GM21786 (cell line): Measurements from ENCODE around the gene DYSF.
"Not testable (repeated sequence)": the region's sequence is repeated elsewhere in the genome, so short reads cannot be mapped to it uniquely, and the experiment has no call there.

Source experiments
- ATAC-seq: cut with Tn5 transposase; IDR thresholded peaks from one replicate; pipeline ENCODE4 v1.9.1; 2021; ENCODE audit not compliant: unreplicated experiment

DYSF gene

GRCh38 chr2:71453404-71454220 lies at the start of gene DYSF:
DYSF (plus strand) TSS chr2:71453561.
- ATAC-seq, result no peak

- no peak for ATAC-seq
Observed at GRCh38 chr2:71409611-71410010, 43.8 kb upstream of the DYSF start.

GRCh38 chr2:71410696-71411095 lies 42.7 kb upstream of the DYSF start:
- no peak for ATAC-seq

GRCh38 chr2:71416866-71417265 lies 36.5 kb upstream of the DYSF start:
- ATAC-seq, result not testable (repeated sequence)

- ATAC-seq, result no peak
Observed at GRCh38 chr2:71417300-71418202, 35.8 kb upstream of the DYSF start.

- no peak for ATAC-seq
Observed at GRCh38 chr2:71419145-71419544, 34.2 kb upstream of the DYSF start.

- no peak for ATAC-seq
Observed at GRCh38 chr2:71419976-71420375, 33.4 kb upstream of the DYSF start.

- ATAC-seq, result no peak
Observed at GRCh38 chr2:71422786-71423185, 30.6 kb upstream of the DYSF start.

GRCh38 chr2:71423817-71424420 lies 29.4 kb upstream of the DYSF start:
- no peak for ATAC-seq

GRCh38 chr2:71426721-71427120 lies 26.6 kb upstream of the DYSF start:
- ATAC-seq, result no peak

GRCh38 chr2:71428472-71429383 lies 24.6 kb upstream of the DYSF start:
- ATAC-seq, result no peak

GRCh38 chr2:71445142-71445541 lies 8.2 kb upstream of the DYSF start:
- not testable (repeated sequence) for ATAC-seq

GRCh38 chr2:71446505-71446904 lies 6.9 kb upstream of the DYSF start:
- no peak for ATAC-seq

GRCh38 chr2:71449343-71449742 lies 4.0 kb upstream of the DYSF start:
- no peak for ATAC-seq

- no peak for ATAC-seq
Observed at GRCh38 chr2:71451705-71452104, 1.7 kb upstream of the DYSF start.

- ATAC-seq, result no peak
Observed at GRCh38 chr2:71452565-71452964, 796 bp upstream of the DYSF start.

- no peak for ATAC-seq
Observed at GRCh38 chr2:71454221-71455010, 1.1 kb downstream of the DYSF start.

GRCh38 chr2:71455011-71455740 lies 1.8 kb downstream of the DYSF start:
- ATAC-seq, result no peak
